ENCODE measurements around the gene BCAS3.
A peak's percentile ranks its signal among the peaks of the same experiment; 100 is the strongest.
"Not testable (repeated sequence)": the region's sequence is repeated elsewhere in the genome, so short reads cannot be mapped to it uniquely, and the experiment has no call there.

BCAS3 gene

DNA sequence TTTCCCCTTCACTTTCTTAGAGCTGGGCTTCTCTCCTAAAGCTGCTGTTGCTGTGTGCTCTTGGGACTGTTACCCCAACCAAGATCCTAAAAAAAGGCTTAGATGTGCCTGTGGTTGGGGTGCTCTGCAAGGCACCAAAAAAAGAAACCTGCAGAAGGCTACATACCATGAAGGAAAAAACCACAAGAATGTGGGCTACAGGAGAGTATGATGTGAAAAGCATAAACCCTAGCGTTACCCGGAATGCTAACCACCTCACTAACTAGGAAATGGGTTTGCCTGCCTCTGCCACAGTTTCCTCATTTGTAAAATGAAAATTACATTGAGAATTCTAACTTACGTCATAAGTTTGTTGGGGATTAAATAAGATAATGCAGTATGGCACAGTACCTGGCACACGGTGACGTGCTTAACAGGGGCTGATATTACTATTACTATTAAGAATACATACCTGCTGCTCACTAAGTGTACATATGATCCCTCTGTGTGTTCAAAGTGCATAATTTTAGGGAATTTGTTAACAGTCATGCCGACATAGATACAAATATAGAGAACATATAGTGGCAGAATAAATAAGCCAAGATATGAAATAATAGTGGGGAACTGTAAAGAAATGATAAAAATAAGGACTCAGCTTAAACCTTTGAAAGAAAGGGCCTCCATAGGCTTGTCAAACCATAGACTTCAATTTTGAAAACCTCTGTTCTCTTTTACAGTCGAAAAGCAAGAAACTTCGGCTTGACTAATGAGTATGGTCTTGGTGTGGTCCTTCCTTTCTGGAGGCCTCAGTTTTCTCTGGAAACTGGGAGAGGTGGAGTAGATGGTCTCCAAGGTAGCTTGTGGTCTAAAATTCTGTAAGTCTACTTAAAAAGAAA is 544.2 kb downstream of the BCAS3 start:
- no peak for DNase-seq (ENCODE audit: low read depth, low spot score)

DNA sequence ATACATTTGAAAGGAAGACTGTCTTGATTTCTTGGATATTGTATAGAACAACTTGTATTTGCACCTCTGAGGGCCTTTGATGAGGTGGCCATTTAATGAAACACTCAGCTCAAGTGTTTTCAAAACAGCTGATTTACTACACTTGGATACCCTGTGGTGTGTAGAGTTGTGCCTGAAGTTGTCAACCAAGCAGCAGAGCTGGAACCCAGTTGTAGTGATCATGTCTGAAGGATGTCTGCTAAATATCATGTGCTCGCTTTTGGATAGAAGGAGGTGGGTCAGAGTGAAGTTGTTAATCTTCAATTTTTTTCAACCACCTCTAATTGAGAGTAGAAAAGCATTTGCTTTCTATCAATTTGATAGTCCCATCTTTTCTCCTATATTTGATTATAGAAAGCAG is 546.1 kb downstream of the BCAS3 start:
- DNase-seq (ENCODE audit: low read depth, low spot score): no peak

DNA sequence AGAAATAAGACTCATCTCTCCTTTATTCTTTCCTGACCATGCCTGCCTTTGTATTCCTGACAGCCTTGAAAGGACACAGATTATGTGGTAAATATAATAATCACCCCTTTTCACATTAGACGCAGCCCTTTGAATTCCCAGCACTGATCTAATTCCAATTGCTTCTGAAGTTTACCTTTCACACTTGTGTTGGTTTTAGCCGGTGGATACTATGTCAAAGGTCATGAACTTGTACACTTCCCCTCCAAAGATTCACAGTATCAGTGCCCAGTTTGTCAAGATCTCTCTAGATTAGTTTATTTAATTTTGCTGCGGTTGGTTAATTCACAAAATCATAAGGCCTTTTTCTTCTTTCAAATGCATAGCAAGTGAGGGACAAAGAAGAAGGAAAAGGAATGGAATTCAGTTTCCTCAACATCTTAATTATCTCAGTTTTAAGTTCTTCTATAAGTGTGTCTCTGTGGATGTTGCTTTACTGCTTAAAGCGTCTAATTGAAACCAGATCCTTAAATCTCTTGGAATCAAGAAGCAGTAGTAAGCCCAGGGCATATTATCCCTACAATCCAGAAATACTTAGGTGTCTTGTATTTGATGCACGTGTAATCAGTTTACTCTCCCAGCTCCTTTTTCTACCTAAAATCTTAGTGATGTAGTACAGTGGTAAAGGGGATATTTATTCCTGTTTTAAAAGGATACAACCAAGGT is 547.7 kb downstream of the BCAS3 start:
- no peak for DNase-seq (ENCODE audit: low read depth, low spot score)

DNA sequence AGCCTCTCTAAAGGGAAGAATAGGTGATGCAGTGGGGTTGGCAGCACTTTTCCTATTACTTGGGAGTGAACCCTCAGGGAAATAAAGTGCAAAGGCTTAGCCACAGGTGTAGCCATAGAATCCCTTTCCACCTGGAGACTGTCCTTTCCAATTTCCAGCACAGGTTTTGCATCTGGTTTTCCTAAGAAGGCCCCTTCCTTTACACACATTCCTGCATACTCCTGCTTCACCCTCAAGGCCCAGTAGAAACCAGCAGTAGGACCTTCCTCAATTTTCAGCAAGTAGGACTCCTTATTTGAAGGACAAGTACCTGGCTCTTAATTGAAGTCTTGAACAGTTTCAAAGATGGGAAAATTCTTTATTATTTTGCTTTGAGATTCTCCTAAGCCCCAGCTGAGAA is 550.2 kb downstream of the BCAS3 start:
- no peak for DNase-seq (ENCODE audit: low read depth, low spot score)

DNA sequence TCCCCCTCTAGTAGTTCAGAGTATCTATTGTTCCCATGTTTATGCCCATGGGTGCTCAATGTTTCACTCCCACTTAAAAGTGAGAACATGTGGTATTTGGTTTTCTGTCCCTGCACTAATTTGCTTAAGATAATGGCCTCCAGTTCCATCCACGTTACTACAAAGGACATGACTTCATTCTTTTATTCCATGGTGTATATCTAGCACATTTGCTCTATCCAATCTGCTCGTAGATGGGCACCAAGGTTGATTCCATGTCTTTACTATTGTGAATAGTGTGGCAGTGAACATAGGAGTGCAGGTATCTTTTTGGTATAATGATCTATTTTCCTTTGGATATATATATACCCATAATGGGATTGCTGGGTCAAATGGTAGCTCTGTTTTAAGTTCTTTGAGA is 552.8 kb downstream of the BCAS3 start:
- DNase-seq (ENCODE audit: low read depth, low spot score): no peak

DNA sequence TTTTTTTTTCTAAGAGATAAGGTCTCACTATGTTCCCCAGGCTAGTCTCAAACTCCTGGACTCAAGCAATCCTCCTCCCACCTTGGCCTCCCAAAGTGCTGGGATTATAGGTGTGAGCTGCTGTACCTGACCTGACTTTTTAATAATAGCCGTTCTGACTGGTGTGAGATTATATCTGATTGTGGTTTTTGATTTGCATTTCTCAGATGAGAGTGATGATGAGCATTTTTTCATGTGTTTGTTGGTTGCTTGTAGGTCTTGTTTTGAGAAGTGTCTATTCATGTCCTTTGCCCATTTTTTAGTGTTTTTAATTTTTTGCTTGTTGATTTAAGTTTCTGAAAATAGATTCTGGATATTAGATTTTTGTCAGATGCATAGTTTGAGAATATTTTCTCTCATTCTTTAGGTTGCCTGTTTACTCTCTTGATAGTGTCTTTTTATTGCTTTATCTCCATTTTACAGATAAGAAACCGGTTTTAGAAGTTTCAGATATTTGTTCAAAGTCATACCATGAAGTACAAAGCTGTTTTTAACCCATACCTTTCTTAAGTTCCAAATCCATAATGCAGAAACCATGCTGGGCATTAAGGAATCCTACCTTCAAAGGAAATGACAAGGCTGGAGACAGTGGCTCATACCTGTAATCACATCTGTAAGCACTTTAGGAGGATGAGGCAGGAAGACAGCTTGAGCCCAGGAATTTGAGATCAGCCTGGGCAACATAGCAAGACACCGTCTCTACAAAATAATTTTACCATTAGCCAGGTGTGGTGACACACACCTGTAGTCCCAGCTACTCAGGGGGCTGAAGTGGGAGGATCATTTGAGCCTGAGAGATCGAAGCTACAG is 553.5 kb downstream of the BCAS3 start:
- no peak for DNase-seq (ENCODE audit: low read depth, low spot score)

DNA sequence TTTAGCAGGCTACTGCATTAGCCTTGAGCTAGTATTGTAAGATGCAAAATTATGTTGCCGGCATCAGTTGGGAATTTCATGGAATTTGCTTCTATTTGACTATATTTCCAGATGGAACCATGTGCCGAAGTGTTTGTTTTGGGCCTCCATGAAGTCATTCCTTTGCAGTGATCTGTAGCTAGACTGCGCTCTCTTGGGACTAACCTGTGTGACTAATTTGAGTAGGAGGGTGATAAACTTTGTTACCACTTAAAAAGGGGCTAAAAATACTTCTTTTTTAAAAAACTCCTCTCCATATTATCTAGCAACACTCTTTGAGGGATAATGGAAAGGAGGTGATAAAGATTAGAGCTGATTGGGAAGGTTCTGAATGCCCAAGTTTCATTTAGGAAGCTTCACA is 555.2 kb downstream of the BCAS3 start:
- no peak for DNase-seq (ENCODE audit: low read depth, low spot score)

DNA sequence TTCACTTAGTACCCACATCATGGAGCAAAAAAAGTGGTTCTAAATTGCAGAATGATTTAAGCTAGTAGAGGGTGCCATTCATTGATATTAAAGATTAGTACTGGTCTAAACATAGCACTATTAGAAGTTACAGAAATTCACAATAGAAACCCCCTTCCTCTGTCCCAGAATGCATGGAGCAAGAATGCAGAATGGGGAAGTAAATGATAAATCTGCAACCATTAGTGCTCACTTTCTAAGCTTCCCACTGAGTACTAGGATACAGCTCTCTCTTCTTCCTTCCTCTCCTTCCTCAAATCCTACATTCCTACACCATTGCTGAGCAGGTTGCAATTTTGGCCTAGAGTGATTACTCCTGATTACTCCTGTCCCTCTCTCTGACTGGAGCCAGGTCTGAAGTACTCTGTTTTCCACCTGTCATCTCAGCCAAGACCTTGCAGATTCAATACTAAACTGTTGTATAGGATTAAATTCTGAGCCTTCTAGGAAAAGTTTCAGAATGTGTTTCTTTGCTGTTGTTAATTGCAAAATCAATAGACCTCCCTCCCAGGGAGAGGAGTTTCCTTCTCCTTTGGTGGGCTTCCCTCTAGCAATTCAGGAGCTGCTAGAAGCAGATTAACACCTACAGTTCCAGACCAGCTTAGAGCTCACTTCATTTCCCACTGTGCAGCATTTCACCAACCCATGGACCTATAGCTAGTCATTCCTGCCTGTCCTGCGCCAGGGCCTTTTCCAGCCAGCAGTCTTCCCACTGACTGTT is 556.5 kb downstream of the BCAS3 start:
- no peak for DNase-seq (ENCODE audit: low read depth, low spot score)

DNA sequence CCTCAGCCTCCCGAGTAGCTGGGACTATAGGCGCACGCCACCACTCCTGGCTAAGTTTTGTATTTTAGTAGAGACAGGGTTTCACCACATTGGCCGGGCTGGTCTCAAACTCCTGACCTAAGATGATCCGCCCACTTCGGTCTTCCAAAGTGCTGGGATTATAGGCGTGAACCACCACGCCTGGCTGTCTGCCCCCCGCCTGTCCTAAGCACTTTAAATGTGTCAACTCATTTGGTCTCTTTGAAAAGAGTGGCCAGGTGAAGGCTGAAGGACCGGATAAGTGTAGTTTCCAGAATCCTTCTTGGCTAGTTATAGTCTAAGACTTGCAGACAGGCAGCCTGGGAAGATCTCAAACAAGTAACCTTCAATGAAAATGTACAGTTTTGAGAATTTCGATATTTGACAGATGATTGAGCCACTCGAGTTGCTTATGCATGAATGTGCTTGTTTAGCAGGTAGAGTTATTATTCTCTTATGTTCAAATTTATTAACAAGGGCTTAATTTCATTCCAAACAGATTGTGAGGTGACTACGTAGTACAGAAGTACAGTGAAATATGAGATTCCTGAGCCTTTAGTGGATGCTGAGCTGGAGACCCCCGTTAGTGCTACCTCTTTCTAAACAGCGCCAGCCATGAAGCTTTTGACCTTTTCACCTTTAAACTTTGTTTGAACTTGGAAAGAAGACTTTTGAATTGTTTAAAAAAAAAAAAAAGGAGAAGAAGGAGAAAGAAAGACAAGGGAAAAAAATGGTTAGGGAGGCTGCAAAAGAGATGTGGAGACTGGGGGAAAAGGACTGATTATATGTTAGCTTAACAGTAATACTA is 557.6 kb downstream of the BCAS3 start:
- no peak for DNase-seq (ENCODE audit: low read depth, low spot score)

DNA sequence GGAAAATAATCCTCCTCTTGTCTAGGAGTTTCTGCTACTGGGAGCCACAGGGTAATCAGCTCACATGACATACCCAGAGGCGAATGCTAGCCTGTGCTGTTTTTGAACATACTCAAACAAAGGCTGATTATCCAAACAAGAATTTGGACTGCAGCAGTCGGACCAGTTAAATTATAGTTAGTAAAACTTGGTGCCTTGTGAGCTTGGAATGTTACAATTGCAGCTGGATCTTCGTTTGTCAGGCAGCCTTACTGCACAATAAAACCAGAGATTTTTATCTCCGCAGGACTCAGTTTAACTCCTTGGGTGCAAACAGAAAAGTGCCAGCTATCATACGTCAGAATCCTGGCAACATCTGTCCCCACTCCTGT is 558.2 kb downstream of the BCAS3 start:
- DNase-seq (ENCODE audit: low read depth, low spot score): no peak

DNA sequence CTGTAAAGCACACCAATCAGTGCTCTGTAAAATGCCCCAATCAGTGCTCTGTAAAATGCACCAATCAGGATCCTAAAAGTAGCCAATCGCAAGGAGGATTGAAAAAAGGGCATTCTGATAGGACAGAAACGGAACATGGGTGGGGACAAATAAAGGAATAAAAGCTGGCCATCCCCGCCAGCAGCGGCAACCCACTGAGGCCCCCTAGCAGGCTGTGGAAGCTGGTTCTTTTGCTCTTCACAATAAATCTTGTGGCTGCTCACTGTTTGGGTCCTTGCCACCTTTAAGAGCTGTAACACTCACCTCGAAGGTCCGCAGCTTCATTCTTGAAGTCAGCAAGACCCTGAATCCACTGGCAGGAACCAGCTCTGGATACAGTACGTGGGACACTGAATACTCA is 559.6 kb downstream of the BCAS3 start:
- no peak for DNase-seq (ENCODE audit: low read depth, low spot score)

DNA sequence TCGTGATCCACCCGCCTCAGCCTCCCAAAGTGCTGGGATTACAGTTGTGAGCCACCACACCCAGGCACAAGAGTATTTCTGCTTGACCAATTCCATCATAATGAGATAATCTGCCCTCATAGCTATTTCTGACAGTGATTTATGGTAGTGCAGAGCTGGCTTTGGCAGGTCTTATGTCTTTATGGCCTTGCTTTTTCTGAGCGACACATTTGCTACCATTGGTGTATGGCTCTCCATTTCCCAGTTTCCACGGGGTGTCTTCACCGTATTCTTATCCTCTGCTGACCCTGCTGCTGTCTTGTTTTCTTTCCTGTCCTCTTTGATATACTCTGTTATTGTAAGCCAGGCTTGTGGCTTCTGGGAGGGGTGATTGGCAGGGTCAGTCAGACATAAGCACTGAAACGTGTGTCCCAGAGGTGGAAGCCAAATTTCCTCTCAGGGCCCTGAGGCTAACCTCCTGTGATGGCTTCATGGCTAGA is 560.8 kb downstream of the BCAS3 start:
- no peak for DNase-seq (ENCODE audit: low read depth, low spot score)

DNA sequence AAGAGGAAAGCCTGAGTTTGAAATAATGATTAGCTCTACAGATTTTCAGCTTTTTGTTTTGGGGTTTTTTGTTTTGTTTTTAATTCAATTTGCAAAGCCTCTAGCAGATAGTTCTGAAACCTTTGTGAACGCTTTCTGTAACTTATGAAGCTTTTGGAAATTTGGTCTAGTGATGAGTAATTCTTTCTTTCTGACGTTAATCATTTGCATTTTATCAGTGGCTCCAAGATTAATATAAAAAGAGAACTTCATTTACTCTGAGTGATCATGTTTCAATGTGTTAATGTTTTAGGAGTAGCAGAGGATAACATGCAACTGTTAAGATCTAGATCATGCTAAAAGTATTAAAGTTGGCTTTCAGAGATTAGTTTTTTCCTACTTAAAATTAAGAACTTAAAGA is 561.7 kb downstream of the BCAS3 start:
- no peak for DNase-seq (ENCODE audit: low read depth, low spot score)

DNA sequence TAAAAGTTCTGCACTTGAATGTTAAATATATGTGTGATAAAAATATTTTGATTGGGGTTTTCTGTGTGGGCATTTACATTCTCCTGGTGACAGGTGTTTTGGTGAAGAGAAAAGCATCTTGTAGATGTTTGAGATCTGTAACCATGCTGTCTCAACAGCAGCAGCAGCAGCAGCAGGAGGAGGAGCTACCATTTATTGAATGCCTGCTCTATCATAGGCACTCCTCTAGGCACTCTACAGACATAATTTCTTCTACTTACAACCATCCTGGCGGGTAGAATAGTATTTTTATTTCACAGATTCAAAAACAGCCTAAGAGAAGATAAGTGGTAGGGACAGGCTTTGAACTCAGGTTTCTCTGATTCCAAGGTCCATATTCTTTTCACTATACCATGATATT is 562.3 kb downstream of the BCAS3 start:
- DNase-seq (ENCODE audit: low read depth, low spot score): no peak

DNA sequence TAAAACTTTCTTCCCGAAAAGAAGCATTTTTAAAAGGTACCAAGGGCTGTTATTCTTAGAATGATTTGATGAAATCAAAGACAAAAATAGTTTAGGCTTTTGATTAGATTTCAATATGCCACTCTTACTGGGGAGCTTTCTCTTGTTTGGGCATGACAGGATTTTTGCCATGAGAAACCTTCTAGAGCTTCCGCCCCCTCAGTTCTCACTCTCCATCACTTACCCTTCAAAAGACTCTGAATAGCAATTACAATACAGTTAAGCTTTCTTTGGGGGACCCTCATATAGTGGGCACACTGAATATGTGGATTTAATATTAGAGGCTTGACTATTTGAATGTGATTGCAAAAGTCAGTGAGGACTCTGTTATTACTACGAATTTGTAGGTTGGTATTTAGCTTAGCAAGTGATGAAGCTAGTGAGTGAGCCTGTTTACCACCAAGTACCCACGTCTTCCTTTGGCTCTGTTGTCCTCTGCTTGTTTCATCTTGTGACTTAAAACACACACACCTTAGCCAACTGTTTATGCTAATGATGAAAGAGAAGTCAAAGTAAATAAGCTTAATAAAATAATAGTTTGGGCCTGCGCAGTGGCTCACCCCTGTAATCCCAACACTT is 563.3 kb downstream of the BCAS3 start:
- no peak for DNase-seq (ENCODE audit: low read depth, low spot score)

DNA sequence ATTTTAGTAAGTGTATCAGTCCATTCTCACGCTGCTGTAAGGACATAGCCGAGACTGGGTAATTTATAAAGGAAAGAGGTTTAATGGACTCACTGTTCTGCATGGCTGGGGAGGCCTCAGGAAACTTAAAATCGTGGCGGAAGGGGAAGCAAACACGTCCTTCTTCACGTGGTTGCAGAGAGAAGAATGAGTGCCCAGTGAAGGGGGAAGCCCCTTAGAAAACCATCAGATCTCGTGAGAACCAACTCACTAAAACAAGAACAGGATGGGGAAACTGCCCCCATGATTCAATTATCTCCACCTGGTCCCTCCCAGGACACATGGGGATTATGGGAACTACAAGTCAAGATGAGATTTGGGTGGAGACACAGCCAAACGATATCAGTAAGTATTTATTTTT is 567.3 kb downstream of the BCAS3 start:
- not testable (repeated sequence) for DNase-seq (ENCODE audit: low read depth, low spot score)

DNA sequence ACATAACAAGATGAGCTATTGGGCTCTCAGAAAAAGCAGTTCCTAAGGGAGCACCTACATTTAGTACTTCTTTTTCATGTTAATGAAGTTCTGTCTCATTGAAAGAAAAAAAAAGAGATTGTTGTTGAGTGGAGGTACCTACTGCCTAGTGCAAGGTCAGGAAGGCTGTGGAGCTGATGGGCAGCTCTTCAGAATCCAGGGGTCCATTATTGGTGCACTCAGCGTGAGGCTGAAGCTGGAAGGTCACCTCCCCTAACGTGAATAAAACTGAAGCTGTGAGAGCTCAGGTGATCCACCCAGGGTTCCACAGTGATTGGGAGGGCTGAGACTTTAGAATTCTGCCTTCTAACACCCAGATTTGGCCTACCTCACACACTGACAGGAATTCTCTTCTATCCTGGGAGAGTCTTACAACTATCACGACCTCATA is 568.1 kb downstream of the BCAS3 start:
- DNase-seq (ENCODE audit: low read depth, low spot score): no peak

DNA sequence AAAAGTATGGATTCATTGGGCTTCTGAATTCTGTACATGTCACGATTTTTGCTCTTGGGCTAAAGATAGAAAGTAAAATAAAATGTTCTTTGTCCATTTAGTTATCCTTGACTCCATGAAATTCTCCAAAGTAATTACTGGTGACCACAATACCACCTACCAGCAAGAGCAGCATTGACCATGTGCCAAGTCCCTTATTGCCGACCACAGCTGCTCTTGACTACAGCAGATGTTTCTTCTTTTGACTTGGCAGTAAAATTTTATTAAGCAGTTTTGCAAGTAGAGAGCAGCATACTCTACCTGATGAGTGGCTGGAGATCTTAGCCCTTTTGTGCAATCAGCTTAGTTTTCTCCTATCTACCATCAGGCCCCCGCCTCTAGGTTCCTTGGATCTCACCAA is 569.8 kb downstream of the BCAS3 start:
- DNase-seq (ENCODE audit: low read depth, low spot score): peak; percentile 87

DNA sequence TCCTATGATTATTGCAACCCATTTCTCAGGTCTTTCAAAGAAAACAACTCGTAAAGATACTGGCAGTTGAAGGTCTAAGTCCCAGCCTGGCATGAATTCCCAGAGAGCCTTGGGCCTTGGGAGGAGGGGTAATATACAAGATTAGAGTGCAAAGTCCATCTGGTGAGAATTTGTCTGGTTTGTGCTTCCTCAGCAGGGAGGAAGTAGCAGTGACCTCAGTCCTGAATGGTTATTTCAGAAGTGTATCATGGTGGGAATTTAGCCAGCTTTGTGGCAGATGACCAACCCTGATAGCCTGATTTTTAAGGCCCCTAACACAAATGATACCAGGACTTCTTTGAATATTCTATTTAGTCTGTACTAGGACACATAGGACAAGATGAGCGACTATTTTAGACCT is 570.7 kb downstream of the BCAS3 start:
- DNase-seq (ENCODE audit: low read depth, low spot score): no peak

DNA sequence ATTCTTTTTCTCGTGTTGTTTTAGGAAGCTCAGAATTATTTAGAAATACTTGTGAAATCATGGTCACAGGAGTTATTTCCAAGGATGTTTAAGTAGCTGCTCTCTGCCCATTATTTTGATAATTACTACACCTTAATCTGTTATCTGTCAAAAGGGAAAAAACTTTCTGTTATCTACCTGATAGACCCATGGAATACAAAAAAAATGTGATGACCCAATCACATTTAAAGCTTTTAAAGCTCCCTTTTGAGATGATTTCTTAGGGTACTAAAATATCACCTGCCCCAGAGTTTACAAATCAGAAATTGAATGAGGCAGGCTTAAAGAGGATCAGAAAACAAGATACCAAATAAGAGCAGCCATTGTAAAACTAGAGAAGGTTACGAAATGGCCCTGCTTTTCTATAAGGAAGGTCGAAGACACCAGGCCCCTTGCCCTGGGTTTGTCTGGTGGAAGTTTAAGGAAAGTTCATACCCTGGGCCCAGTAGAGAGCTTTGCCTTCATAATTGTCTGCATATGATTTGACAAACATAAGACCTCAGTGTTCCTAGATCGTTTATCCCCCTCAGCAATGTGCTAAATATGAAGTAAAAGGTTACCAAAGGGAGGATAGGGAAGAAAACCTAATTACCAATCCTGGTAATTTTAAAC is 572.1 kb downstream of the BCAS3 start:
- no peak for DNase-seq (ENCODE audit: low read depth, low spot score)

Measured in brain pericyte (primary cell).